ENCODE data around the gene HMBS. TPM values are rescaled to one million over a fixed set of nuclear protein-coding genes. Genes with fewer than 3 reads are reported as not detected.

HMBS gene
- total RNA-seq, 1 donor from 2014 or later, result 19.5 TPM

DNA sequence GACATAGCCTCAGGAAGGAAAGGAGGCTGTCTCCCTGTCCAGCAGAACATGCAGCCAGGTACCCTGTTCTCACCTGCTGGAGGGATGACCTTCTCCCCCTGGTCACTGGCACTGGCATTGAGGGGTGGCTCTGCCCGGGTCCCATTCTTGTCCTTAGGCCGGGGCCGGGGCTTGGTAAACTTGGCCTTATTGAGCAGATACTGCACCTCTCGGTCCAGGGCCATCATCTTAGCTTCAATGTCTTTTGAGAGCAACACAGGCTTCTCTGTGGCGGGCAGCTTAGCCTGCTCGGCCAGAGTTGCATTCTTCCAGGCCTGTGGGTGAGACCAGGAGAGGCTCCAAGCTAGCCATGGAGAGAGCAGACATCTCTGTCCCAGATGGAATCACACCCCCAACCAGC, 38.2 kb upstream of the HMBS start:
- TF ChIP-seq CTCF (IDR thresholded peaks at IDR 0.05), result no peak
- H3K4me3 ChIP-seq, result no peak overlapping the region
- no peak overlapping the region for H3K27ac ChIP-seq
- ATAC-seq (no peak), DNase-seq (no peak)
- H3K9me3 ChIP-seq, result no peaks in the 10 kb centered on the region
- no peaks in the 10 kb centered on the region for H3K4me1 ChIP-seq
- no peaks in the 10 kb centered on the region for H3K27me3 ChIP-seq
- intact Hi-C loops (cut with DNase I), result no loop called here
- H3K36me3 ChIP-seq, result peaks cover 68% of the 10 kb centered on the region

- Histone ChIP-seq H3K27ac (no peak overlapping the region), H3K9me3 (no peaks in the 10 kb centered on the region), H3K27me3 (no peaks in the 10 kb centered on the region), H3K36me3 (peaks cover 75% of the 10 kb centered on the region), H3K4me3 (no peak overlapping the region), H3K4me1 (no peaks in the 10 kb centered on the region)
- intact Hi-C loops (cut with DNase I), result no loop called here
- DNase-seq, result no peak
- ATAC-seq, result no peak
- TF ChIP-seq CTCF (IDR thresholded peaks at IDR 0.05), result no peak
Measured at GRCh38 chr11:119047205-119047604, 37.5 kb upstream of the HMBS start.

GRCh38 chr11:119048644-119049043, 36.0 kb upstream of the HMBS start:
- intact Hi-C loops (cut with DNase I), result no loop called here
- no peak for TF ChIP-seq CTCF (IDR thresholded peaks at IDR 0.05)
- no peaks in the 10 kb centered on the region for H3K4me1 ChIP-seq
- H3K27ac ChIP-seq, result no peak overlapping the region
- no peak for DNase-seq
- no peaks in the 10 kb centered on the region for H3K9me3 ChIP-seq
- H3K4me3 ChIP-seq, result no peak overlapping the region
- ATAC-seq, result no peak
- H3K27me3 ChIP-seq, result no peaks in the 10 kb centered on the region
- peaks cover 89% of the 10 kb centered on the region for H3K36me3 ChIP-seq

- intact Hi-C loops (cut with DNase I), result no loop called here
- no peak for TF ChIP-seq CTCF (IDR thresholded peaks at IDR 0.05)
- H3K4me3 ChIP-seq, result no peak overlapping the region
- H3K27me3 ChIP-seq, result no peaks in the 10 kb centered on the region
- no peak for ATAC-seq
- no peak overlapping the region for H3K27ac ChIP-seq
- no peaks in the 10 kb centered on the region for H3K4me1 ChIP-seq
- peaks cover 94% of the 10 kb centered on the region for H3K36me3 ChIP-seq
- no peaks in the 10 kb centered on the region for H3K9me3 ChIP-seq
- no peak for DNase-seq
Measured at GRCh38 chr11:119049081-119049480, 35.6 kb upstream of the HMBS start.

- no peak for DNase-seq
- intact Hi-C loops (cut with DNase I), result no loop called here
- peaks cover 12% of the 10 kb centered on the region for H3K4me1 ChIP-seq
- peaks cover 88% of the 10 kb centered on the region for H3K36me3 ChIP-seq
- no peak for TF ChIP-seq CTCF (IDR thresholded peaks at IDR 0.05)
- ATAC-seq, result no peak
- no peak overlapping the region for H3K4me3 ChIP-seq
- no peaks in the 10 kb centered on the region for H3K9me3 ChIP-seq
- H3K27ac ChIP-seq, result no peak overlapping the region
- H3K27me3 ChIP-seq, result no peaks in the 10 kb centered on the region
Measured at GRCh38 chr11:119051440-119052162, 33.1 kb upstream of the HMBS start.

Measured in upper lobe of right lung (tissue), 1 donor.